Endothelial cell of umbilical vein (primary cell): ENCODE data around the gene MARK3. TPM values are rescaled to one million over a fixed set of nuclear protein-coding genes. Genes with fewer than 3 reads are reported as not detected.

Source experiments
- BruUV-seq: library from RNA; stranded (reverse); fragments of 400-500 nt; replicated peaks from 2 replicates; lab custom pipeline; 2021; lab: Mats Ljungman, UMichigan
- CTCF ChIA-PET: fragments of 300-600, 350-600 bp; sonication (Branson Sonifier 250); formaldehyde crosslinking; loops from one replicate; lab custom pipeline; 2021; ENCODE audit warnings: antibody characterized with exemption, inconsistent platforms; lab: Charles Lee
- POLR2A ChIA-PET: fragments of 300-600, 350-600 bp; sonication (Branson Sonifier 250); formaldehyde crosslinking; loops from one replicate; lab custom pipeline; 2021; ENCODE audit warnings: antibody characterized with exemption, inconsistent platforms; lab: Charles Lee
- DNase-seq: peaks from one replicate; pipeline ENCODE4 v3.0.0-alpha.2; 2011; ENCODE audit warnings: low read depth, low spot score
- FAIRE-seq: peaks from 2 replicates; lab custom pipeline; 2011; peaks lifted over from hg19 to GRCh38; lab: Jason Lieb, UNC
- H2AFZ ChIP-seq: 2 replicates; pipeline ENCODE4 v1.6.0; 2012; ENCODE audit warnings: low read depth, low read length, control low read depth, inconsistent platforms
- H3K27ac ChIP-seq: 2 replicates; pipeline ENCODE4 v1.5.1; 2011; ENCODE audit warnings: low read depth, mild to moderate bottlenecking, control low read depth, low read length, moderate library complexity; ENCODE audit not compliant: insufficient read depth
- H3K27me3 ChIP-seq, 2 experiments: 2 replicates each; pipeline versions ENCODE4 v1.6.0 to v1.6.1; 2011; ENCODE audit warnings: low read length in 2 of 2, mixed read lengths in 1 of 2; ENCODE audit not compliant: control insufficient read depth in 2 of 2, insufficient read depth in 2 of 2
- H3K36me3 ChIP-seq, 2 experiments: 2 replicates in 1 of 2; 3 replicates in 1 of 2; pipeline ENCODE4 v1.5.1; 2011; ENCODE audit warnings: low read length in 2 of 2, mild to moderate bottlenecking in 1 of 2, moderate library complexity in 1 of 2; ENCODE audit not compliant: control insufficient read depth in 2 of 2, insufficient read depth in 2 of 2; ENCODE audit errors: extremely low read depth in 1 of 2
- H3K4me1 ChIP-seq: 3 replicates; pipeline ENCODE4 v1.5.1; 2011; ENCODE audit warnings: mild to moderate bottlenecking, low read length; ENCODE audit not compliant: control insufficient read depth, insufficient read depth; ENCODE audit errors: extremely low read depth
- H3K4me2 ChIP-seq: 2 replicates; pipeline ENCODE4 v1.6.1; 2011; ENCODE audit warnings: low read length, control low read depth, mixed read lengths; ENCODE audit not compliant: insufficient read depth
- H3K4me3 ChIP-seq, 3 experiments: fragments of 200-600 bp in 1 of 3; sonication (generic), shearing (Covaris generic) in 1 of 3; replicated peaks in 1 of 3; 2 replicates each; pipeline ENCODE4 v1.5.1; 2011 to 2016; ENCODE audit warnings: control low read depth in 3 of 3, low read length in 3 of 3, mild to moderate bottlenecking in 2 of 3, inconsistent platforms in 1 of 3, low read depth in 1 of 3, moderate library complexity in 1 of 3; ENCODE audit not compliant: insufficient read depth in 1 of 3
- H3K79me2 ChIP-seq: 2 replicates; pipeline ENCODE4 v1.6.0; 2012; ENCODE audit warnings: low read length, inconsistent platforms; ENCODE audit not compliant: control insufficient read depth, insufficient read depth
- H3K9ac ChIP-seq: replicated peaks from 2 replicates; pipeline ENCODE3; 2011; ENCODE audit warnings: low read length, control low read depth; ENCODE audit not compliant: insufficient read depth; ENCODE audit errors: extremely low read depth
- H3K9me1 ChIP-seq: replicated peaks from 3 replicates; pipeline ENCODE4 v1.6.0; 2011; ENCODE audit warnings: mild to moderate bottlenecking, low read length; ENCODE audit not compliant: control insufficient read depth, insufficient read depth; ENCODE audit errors: extremely low read depth
- H3K9me3 ChIP-seq: replicated peaks from 2 replicates; pipeline ENCODE4 v1.5.1; 2012; ENCODE audit warnings: low read length, inconsistent platforms; ENCODE audit not compliant: control insufficient read depth, insufficient read depth
- H4K20me1 ChIP-seq: replicated peaks from 2 replicates; pipeline ENCODE3; 2011; ENCODE audit warnings: mild to moderate bottlenecking, low read length; ENCODE audit not compliant: control insufficient read depth, insufficient read depth; ENCODE audit errors: extremely low read depth
- EZH2 ChIP-seq: IDR thresholded peaks from 2 replicates; pipeline ENCODE4 v1.6.1; 2012; ENCODE audit warnings: borderline replicate concordance, low read depth, mild to moderate bottlenecking, moderate library complexity, low read length, inconsistent platforms; ENCODE audit not compliant: severe bottlenecking
- POLR2A ChIP-seq: IDR thresholded peaks from 2 replicates; pipeline ENCODE4 v1.6.1; 2012; ENCODE audit warnings: low read depth, mild to moderate bottlenecking, control low read depth, low read length
- dilution Hi-C: fragments of 300-500 bp; cut with MboI; formaldehyde crosslinking; loops from one replicate; pipeline ENCODE4 v1.15.0; 2019; ENCODE audit warnings: low sequenced_read_pairs; ENCODE audit not compliant: extremely low pct_ligation_motif_present
- intact Hi-C: fragments of 100-400 bp; cut with micrococcal nuclease; formaldehyde crosslinking; loops from one replicate; pipeline ENCODE4 v1.10.0; 2022
- polyA plus RNA-seq, 4 experiments: library from polyadenylated mRNA; depleted of rRNA in 3 of 4; stranded (reverse) in 3 of 4; unstranded in 1 of 4; fragments of >200 nt; gene quantifications; 2 replicates each; pipeline versions ENCODE4 v1.2.1 to v1.2.3, GENCODE V29; 2011 to 2012; ENCODE audit warnings: missing spikeins in 1 of 4
- total RNA-seq: library from RNA; stranded (reverse); gene quantifications from 2 replicates; pipeline ENCODE4 v1.2.3, GENCODE V29; 2021
- TF ChIP-seq, protein P1 (sequence below): IDR thresholded peaks from 2 replicates; pipeline ENCODE4 v1.6.1; 2011; ENCODE audit not compliant: insufficient read depth, insufficient read length
- TF ChIP-seq, protein P2 (sequence below), 2 donors: IDR thresholded peaks; 1 replicate in 1 of 2; 2 replicates in 1 of 2; pipeline ENCODE4 v1.5.1; 2011; ENCODE audit warnings: low read length in 2 of 2, mild to moderate bottlenecking in 2 of 2, moderate library complexity in 2 of 2, control low read depth in 1 of 2, inconsistent platforms in 1 of 2, low read depth in 1 of 2; ENCODE audit not compliant: insufficient read depth in 1 of 2; ENCODE audit errors: extremely low read depth in 1 of 2

The MARK3 gene
- total and polyA plus RNA-seq, 2 donors (not counting 3 experiments of a cell fraction or from before 2014, with no cell fraction given), result 46.6 to 96.1 TPM

DNA sequence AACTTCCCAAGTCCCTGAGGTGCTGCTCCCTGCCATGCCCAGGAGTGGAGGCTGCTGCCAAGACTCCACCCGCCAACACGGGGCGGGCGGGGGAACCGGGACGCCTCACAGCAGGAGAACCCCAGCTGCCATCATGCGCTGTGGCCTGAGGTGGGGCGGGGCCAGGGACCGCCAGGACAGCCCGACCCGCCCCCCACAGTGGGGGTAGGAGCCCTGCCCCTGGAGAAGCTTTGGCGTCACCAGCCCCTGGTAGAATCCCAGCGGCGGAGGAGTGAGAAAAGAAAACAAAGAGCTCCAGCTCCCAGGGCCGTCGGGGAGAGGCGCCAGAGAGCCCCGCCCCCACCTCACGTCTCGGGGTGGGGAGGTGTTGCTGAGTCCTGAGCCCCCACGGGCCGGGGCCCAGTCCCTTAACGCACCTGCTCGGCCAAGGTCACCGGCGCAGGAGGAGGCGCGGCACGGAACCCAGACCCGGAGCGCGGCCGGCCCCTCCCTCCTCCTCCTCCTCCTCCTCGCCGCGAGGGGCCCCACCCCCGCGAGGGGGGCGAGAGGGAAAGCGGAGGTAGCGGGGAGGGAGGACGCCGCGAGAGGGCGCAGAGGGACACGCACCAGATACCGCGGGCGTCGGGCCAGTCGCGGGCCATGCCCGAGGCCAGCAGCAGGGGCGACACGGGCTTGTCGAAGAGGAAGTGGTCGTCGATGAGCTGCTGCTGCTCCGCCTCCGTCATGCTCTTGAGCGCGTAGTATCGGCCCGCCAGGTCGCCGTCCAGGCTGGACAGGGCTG is 135.6 kb downstream of the MARK3 start:
- H4K20me1 ChIP-seq, result no peaks in the 10 kb centered on the region
- no peaks in the 10 kb centered on the region for H3K9me3 ChIP-seq
- H3K27ac ChIP-seq, result no peak overlapping the region
- ChIA-PET POLR2A (no interaction called here), CTCF (interaction anchor here (1.1 to 8.0 kb wide), 5 partner anchors 10 to 26 kb away, joined by 3 to 209 read pairs (median 4); no protein-coding TSS in a partner anchor)
- H3K9me1 ChIP-seq, result no peaks in the 10 kb centered on the region
- H2AFZ ChIP-seq, result peak overlapping the region; percentile 27
- no peaks in the 10 kb centered on the region for H3K36me3 ChIP-seq
- BruUV-seq, result no TSS peak
- no peaks in the 10 kb centered on the region for H3K79me2 ChIP-seq
- peaks cover 14% of the 10 kb centered on the region for H3K4me1 ChIP-seq
- TF ChIP-seq, protein P1, sequence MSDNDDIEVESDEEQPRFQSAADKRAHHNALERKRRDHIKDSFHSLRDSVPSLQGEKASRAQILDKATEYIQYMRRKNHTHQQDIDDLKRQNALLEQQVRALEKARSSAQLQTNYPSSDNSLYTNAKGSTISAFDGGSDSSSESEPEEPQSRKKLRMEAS, result no peak
- TF ChIP-seq, protein P2, sequence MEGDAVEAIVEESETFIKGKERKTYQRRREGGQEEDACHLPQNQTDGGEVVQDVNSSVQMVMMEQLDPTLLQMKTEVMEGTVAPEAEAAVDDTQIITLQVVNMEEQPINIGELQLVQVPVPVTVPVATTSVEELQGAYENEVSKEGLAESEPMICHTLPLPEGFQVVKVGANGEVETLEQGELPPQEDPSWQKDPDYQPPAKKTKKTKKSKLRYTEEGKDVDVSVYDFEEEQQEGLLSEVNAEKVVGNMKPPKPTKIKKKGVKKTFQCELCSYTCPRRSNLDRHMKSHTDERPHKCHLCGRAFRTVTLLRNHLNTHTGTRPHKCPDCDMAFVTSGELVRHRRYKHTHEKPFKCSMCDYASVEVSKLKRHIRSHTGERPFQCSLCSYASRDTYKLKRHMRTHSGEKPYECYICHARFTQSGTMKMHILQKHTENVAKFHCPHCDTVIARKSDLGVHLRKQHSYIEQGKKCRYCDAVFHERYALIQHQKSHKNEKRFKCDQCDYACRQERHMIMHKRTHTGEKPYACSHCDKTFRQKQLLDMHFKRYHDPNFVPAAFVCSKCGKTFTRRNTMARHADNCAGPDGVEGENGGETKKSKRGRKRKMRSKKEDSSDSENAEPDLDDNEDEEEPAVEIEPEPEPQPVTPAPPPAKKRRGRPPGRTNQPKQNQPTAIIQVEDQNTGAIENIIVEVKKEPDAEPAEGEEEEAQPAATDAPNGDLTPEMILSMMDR (IDR thresholded peaks at IDR 0.05; ENCODE audit: extremely low read depth in 1 of 2, insufficient read depth in 1 of 2, low read depth in 1 of 2, low read length in 2 of 2), result peak; percentile 36 to 70
- no peak for TF ChIP-seq POLR2A
- TF ChIP-seq EZH2, result peak; percentile 54
- DNase-seq, result peak; percentile 49
- peak overlapping the region in 1 of 3 experiments; percentile 35 for H3K4me3 ChIP-seq
- dilution Hi-C loops (no loop called here), intact Hi-C loops (no loop called here)
- peaks cover 19 to 34% of the 10 kb centered on the region in 2 experiments for H3K27me3 ChIP-seq
- FAIRE-seq, result no peak
- H3K9ac ChIP-seq, result no peak overlapping the region
- H3K4me2 ChIP-seq, result peak overlapping the region; percentile 32
